Measurements from ENCODE around the gene HPD.
"Not testable (repeated sequence)": the region's sequence is repeated elsewhere in the genome, so short reads cannot be mapped to it uniquely, and the experiment has no call there.

HPD gene

GRCh38 chr12:121858662-121859572 lies at the start of gene HPD:
TSS of gene HPD (minus strand) at chr12:121858859. CDS start at chr12:121858823, 36 bp downstream.
- DNase-seq: no peak

- no peak for DNase-seq
Observed at GRCh38 chr12:121905746-121906145, 47.1 kb upstream of the HPD start.

GRCh38 chr12:121903202-121903601 lies 44.5 kb upstream of the HPD start:
- DNase-seq: no peak

GRCh38 chr12:121899590-121899989 lies 40.9 kb upstream of the HPD start:
- no peak for DNase-seq

GRCh38 chr12:121898287-121898686 lies 39.6 kb upstream of the HPD start:
- DNase-seq: no peak

GRCh38 chr12:121894633-121895032 lies 36.0 kb upstream of the HPD start:
- DNase-seq: no peak

GRCh38 chr12:121893961-121894460 lies 35.4 kb upstream of the HPD start:
- peak in 1 of 2 experiments; percentile 39 for DNase-seq

- no peak for DNase-seq
Observed at GRCh38 chr12:121892673-121893561, 34.3 kb upstream of the HPD start.

GRCh38 chr12:121889661-121890060 lies 31.0 kb upstream of the HPD start:
- DNase-seq: not testable (repeated sequence)

- peak; percentile 11 to 27 for DNase-seq
Observed at GRCh38 chr12:121889274-121889624, 30.6 kb upstream of the HPD start.

GRCh38 chr12:121888478-121889273 lies 30.0 kb upstream of the HPD start, which contains the start of gene PSMD9:
TSS of gene PSMD9 (plus strand) at chr12:121888790. CDS start at chr12:121888857, 67 bp downstream.
- DNase-seq: peak; percentile 99

- no peak for DNase-seq
Observed at GRCh38 chr12:121888083-121888477, 29.4 kb upstream of the HPD start.

GRCh38 chr12:121885129-121885528 lies 26.5 kb upstream of the HPD start:
- DNase-seq: not testable (repeated sequence)

- DNase-seq: no peak
Observed at GRCh38 chr12:121883315-121883660, 24.6 kb upstream of the HPD start.

GRCh38 chr12:121876080-121876447 lies 17.4 kb upstream of the HPD start:
- not testable (repeated sequence) for DNase-seq

GRCh38 chr12:121875582-121875981 lies 16.9 kb upstream of the HPD start:
- no peak for DNase-seq

- no peak for DNase-seq
Observed at GRCh38 chr12:121874071-121874470, 15.4 kb upstream of the HPD start.

- no peak for DNase-seq
Observed at GRCh38 chr12:121873216-121873569, 14.5 kb upstream of the HPD start.

GRCh38 chr12:121872546-121873215 lies 14.0 kb upstream of the HPD start:
- peak; percentile 12 to 31 for DNase-seq

GRCh38 chr12:121871467-121871866 lies 12.8 kb upstream of the HPD start:
- DNase-seq: no peak

GRCh38 chr12:121869229-121869628 lies 10.6 kb upstream of the HPD start:
- not testable (repeated sequence) for DNase-seq

GRCh38 chr12:121866331-121866730 lies 7.7 kb upstream of the HPD start:
- DNase-seq: no peak
